GM12892 (cell line): ENCODE data around the gene SLC38A6.

Source experiments
- POLR2A ChIP-seq: IDR thresholded peaks from 2 replicates; pipeline ENCODE4 v1.6.1; 2011; ENCODE audit warnings: low read depth, low read length, control low read depth
- POLR2AphosphoS5 ChIP-seq: IDR thresholded peaks from 2 replicates; pipeline ENCODE4 v1.6.1; 2011; ENCODE audit warnings: low read depth, low read length, control low read depth
- TAF1 ChIP-seq: IDR thresholded peaks from 2 replicates; pipeline ENCODE4 v1.6.1; 2011; ENCODE audit warnings: low read depth, mild to moderate bottlenecking, control low read depth, low read length, borderline replicate concordance

- TF ChIP-seq POLR2A (no peak), POLR2AphosphoS5 (no peak), TAF1 (no peak)
Measured at GRCh38 chr14:61043506-61043905, 62.5 kb downstream of the SLC38A6 start.
